ENCODE measurements around the gene HSD17B12.

DNA sequence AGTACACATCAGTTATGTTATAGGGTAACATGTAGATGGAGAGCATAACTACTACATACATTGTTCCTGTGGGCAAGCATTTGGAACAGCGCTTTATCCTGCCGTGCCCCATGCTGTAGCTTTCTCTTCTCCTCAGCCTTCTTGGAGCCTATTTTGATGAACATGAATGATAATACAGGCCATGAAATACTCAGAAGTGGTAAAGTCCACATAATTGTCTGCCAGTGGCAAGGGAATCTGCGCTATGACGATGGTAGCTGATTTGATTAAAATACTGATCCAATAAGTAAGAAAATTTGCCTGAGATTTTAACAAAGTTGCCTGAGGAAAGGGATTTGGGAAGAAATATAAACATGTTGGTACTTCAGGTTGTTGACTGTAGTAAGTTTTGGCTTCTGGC lies 223.4 kb downstream of the HSD17B12 start:
- TF ChIP-seq, protein P1, sequence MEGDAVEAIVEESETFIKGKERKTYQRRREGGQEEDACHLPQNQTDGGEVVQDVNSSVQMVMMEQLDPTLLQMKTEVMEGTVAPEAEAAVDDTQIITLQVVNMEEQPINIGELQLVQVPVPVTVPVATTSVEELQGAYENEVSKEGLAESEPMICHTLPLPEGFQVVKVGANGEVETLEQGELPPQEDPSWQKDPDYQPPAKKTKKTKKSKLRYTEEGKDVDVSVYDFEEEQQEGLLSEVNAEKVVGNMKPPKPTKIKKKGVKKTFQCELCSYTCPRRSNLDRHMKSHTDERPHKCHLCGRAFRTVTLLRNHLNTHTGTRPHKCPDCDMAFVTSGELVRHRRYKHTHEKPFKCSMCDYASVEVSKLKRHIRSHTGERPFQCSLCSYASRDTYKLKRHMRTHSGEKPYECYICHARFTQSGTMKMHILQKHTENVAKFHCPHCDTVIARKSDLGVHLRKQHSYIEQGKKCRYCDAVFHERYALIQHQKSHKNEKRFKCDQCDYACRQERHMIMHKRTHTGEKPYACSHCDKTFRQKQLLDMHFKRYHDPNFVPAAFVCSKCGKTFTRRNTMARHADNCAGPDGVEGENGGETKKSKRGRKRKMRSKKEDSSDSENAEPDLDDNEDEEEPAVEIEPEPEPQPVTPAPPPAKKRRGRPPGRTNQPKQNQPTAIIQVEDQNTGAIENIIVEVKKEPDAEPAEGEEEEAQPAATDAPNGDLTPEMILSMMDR (conservative IDR thresholded peaks at IDR 0.05; ENCODE audit: low read length), result no peak
- TF ChIP-seq EZH2phosphoT487 (IDR thresholded peaks at IDR 0.05; ENCODE audit: borderline replicate concordance, low read depth, low read length), result no peak

All from OCI-LY7 (cell line).